ENCODE measurements around the gene CALU.

Gene CALU

GRCh38 chr7:128740996-128741395 is 1.8 kb downstream of the CALU start:
- Histone ChIP-seq H3K9ac (no peak overlapping the region), H3K36me3 (ENCODE audit: control insufficient read depth, insufficient read depth, low read length) (no peaks in the 10 kb centered on the region), H3K4me3 (ENCODE audit: low read depth, low read length) (no peak overlapping the region), H3K4me1 (peaks cover 9% of the 10 kb centered on the region), H3K4me2 (ENCODE audit: low read length) (peak overlapping the region; percentile 13), H3K9me3 (ENCODE audit: control insufficient read depth, low read length) (no peaks in the 10 kb centered on the region), H2AFZ (no peak overlapping the region), H3K27ac (no peak overlapping the region), H3K27me3 (ENCODE audit: control insufficient read depth, insufficient read depth, low read length) (no peaks in the 10 kb centered on the region), H3K79me2 (peaks cover 46% of the 10 kb centered on the region)
- no peak for TF ChIP-seq CTCF (IDR thresholded peaks at IDR 0.05)

DNA sequence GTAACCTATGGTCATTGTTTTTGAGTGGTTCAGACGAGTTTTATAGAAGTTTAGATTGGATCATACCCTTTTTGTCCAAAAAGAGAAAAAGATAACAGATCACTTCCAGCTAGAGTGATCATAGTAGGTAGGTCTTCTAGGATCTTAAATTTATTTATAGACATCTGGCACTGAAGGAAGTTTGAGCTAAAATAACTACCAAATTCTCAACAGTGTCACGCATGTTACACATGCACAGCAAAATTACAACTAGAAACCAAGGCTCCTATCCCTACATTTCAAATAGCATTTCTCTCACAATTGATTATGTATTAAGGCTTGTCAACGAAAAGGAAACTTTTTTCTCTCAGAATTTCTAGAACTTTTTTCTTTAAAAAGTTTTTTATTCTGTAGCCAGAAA is 2.3 kb downstream of the CALU start:
- TF ChIP-seq CTCF (IDR thresholded peaks at IDR 0.05): no peak
- H3K9me3 ChIP-seq (ENCODE audit: control insufficient read depth, low read length): no peaks in the 10 kb centered on the region
- peaks cover 9% of the 10 kb centered on the region for H3K4me1 ChIP-seq
- no peaks in the 10 kb centered on the region for H3K27me3 ChIP-seq (ENCODE audit: control insufficient read depth, insufficient read depth, low read length)
- H3K4me2 ChIP-seq (ENCODE audit: low read length): peak overlapping the region; percentile 13
- H3K79me2 ChIP-seq: peaks cover 51% of the 10 kb centered on the region
- no peaks in the 10 kb centered on the region for H3K36me3 ChIP-seq (ENCODE audit: control insufficient read depth, insufficient read depth, low read length)
- H3K4me3 ChIP-seq (ENCODE audit: low read depth, low read length): no peak overlapping the region
- H3K9ac ChIP-seq: no peak overlapping the region
- H2AFZ ChIP-seq: no peak overlapping the region
- no peak overlapping the region for H3K27ac ChIP-seq

DNA sequence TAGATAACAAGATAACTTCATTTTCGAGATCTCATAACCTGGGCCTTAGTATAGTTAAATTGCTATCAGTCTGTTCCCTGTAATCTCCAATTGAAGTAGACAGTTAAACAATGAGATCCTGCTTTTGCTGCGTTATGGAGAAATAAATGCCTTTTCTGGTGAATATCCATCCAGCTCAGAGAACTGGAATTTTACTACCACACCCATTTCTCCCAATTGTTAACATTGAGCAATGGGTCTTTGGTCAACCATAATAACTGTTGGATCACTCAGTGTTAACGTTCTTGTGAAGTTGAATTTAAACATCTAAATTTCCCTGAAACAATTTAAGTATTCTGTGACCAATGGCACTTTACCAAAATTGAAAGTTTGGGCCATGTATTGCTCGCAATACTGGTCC is 3.0 kb downstream of the CALU start:
- no peak for TF ChIP-seq CTCF (IDR thresholded peaks at IDR 0.05)
- Histone ChIP-seq H3K4me1 (peaks cover 9% of the 10 kb centered on the region), H3K79me2 (peaks cover 51% of the 10 kb centered on the region), H3K4me3 (ENCODE audit: low read depth, low read length) (no peak overlapping the region), H2AFZ (no peak overlapping the region), H3K9me3 (ENCODE audit: control insufficient read depth, low read length) (no peaks in the 10 kb centered on the region), H3K9ac (no peak overlapping the region), H3K36me3 (ENCODE audit: control insufficient read depth, insufficient read depth, low read length) (no peaks in the 10 kb centered on the region), H3K27me3 (ENCODE audit: control insufficient read depth, insufficient read depth, low read length) (no peaks in the 10 kb centered on the region), H3K4me2 (ENCODE audit: low read length) (no peak overlapping the region), H3K27ac (no peak overlapping the region)

DNA sequence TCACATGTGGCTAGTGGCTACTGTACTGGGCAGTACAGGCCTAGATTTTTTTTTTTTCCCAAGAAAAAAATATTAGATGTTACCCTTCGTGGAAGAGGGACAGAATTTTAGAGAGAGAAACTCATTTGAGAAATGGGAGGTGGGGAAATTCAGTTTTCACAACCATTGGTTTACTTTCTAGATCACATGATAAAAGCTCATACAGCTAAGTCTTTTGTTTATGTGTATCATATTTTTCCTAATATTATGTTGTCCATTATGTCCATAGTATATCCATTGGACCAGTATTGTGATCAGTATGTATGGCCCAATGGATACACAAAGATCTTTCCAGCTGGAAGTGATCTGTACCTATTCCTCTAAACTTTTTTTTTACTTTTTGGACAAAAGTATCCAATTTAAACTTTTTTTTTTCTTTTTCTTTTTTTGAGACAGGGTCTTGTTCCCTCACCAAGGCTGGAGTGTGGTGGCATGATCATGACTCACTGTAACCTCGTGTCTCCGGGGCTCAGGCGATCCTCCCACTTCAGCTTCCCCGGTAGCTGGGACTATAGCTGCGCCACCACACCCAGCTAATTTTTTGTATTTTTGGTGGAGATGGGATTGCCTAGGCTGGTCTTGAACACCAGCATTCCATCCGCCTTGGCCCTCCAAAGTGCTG is 4.1 kb downstream of the CALU start:
- no peak overlapping the region for H3K4me2 ChIP-seq (ENCODE audit: low read length)
- no peak for TF ChIP-seq CTCF (IDR thresholded peaks at IDR 0.05)
- H2AFZ ChIP-seq: no peak overlapping the region
- no peaks in the 10 kb centered on the region for H3K9me3 ChIP-seq (ENCODE audit: control insufficient read depth, low read length)
- peaks cover 51% of the 10 kb centered on the region for H3K79me2 ChIP-seq
- no peak overlapping the region for H3K9ac ChIP-seq
- peaks cover 9% of the 10 kb centered on the region for H3K4me1 ChIP-seq
- H3K36me3 ChIP-seq (ENCODE audit: control insufficient read depth, insufficient read depth, low read length): no peaks in the 10 kb centered on the region
- H3K27me3 ChIP-seq (ENCODE audit: control insufficient read depth, insufficient read depth, low read length): no peaks in the 10 kb centered on the region
- no peak overlapping the region for H3K4me3 ChIP-seq (ENCODE audit: low read depth, low read length)
- H3K27ac ChIP-seq: no peak overlapping the region

DNA sequence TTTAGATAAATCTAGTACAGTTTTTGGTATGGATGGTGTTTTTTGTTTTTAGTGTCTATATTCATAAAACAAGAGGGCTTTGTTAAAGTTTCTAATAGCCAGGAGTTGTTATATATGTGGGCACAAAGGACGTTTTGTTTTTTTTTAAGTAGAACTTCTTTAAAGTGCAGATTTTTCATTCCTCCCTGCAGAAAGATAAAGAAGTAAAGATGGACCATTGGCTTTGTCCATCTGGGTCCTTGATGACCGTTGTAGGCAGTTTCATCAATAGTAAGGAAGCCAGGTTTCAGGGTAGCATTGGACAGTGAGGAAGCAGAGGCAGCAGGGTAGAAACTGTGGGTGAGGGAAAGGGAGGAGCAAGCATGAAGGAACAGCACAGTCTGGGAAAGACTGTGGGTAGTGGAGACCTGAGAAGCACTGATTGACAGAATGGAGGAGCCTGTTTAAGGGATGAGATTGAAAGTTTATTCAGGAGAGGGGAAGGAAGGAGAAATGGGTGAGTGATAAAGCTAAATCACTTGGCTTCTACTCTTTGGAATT is 5.3 kb downstream of the CALU start:
- no peaks in the 10 kb centered on the region for H3K36me3 ChIP-seq (ENCODE audit: control insufficient read depth, insufficient read depth, low read length)
- peaks cover 52% of the 10 kb centered on the region for H3K79me2 ChIP-seq
- no peak overlapping the region for H3K9ac ChIP-seq
- no peak overlapping the region for H3K27ac ChIP-seq
- H3K9me3 ChIP-seq (ENCODE audit: control insufficient read depth, low read length): no peaks in the 10 kb centered on the region
- no peak overlapping the region for H2AFZ ChIP-seq
- H3K27me3 ChIP-seq (ENCODE audit: control insufficient read depth, insufficient read depth, low read length): no peaks in the 10 kb centered on the region
- H3K4me2 ChIP-seq (ENCODE audit: low read length): no peak overlapping the region
- H3K4me1 ChIP-seq: peaks cover 9% of the 10 kb centered on the region
- no peak for TF ChIP-seq CTCF (IDR thresholded peaks at IDR 0.05)
- H3K4me3 ChIP-seq (ENCODE audit: low read depth, low read length): no peak overlapping the region
